HepG2 (cell line): ENCODE results near the gene GINS3. TPM values are rescaled to one million over a fixed set of nuclear protein-coding genes. Genes with fewer than 3 reads are reported as not detected.

Experiments
- ATAC-seq: fragments of 200-7000 bp; cut with Tn5 transposase; 3 replicates; pipeline ENCODE4 v1.9.1; 2020; ENCODE audit warnings: mild to moderate bottlenecking, moderate library complexity
- BruUV-seq: library from RNA; stranded (reverse); fragments of 400-500 nt; replicated peaks from 2 replicates; lab custom pipeline; 2021; lab: Mats Ljungman, UMichigan
- CTCF ChIA-PET: fragments of 300-600 bp; formaldehyde crosslinking; extraction: SDS; loops from one replicate; lab custom pipeline; 2021; ENCODE audit warnings: low total read pairs, inconsistent platforms, low intra/inter-chr PET ratio; lab: Yijun Ruan, JAX
- POLR2A ChIA-PET: fragments of 350-600 bp; sonication (Branson Sonifier 250); formaldehyde crosslinking; loops from one replicate; lab custom pipeline; 2020; ENCODE audit warnings: antibody characterized with exemption, inconsistent platforms; lab: Yijun Ruan, JAX
- DNase-seq: peaks from one replicate; pipeline ENCODE4 v3.0.0-alpha.2; 2015; ENCODE audit warnings: low spot score
- FAIRE-seq: peaks from 3 replicates; lab custom pipeline; 2011; peaks lifted over from hg19 to GRCh38; lab: Jason Lieb, UNC
- H2AFZ ChIP-seq: one replicate; pipeline ENCODE4 v1.6.1; 2011; ENCODE audit warnings: low read length, inconsistent platforms
- H3K27ac ChIP-seq: fragments of 300-600 bp; 3 replicates; pipeline ENCODE4 v1.8.0; 2011; ENCODE audit warnings: mixed run types, mild to moderate bottlenecking, mixed read lengths, low read length, inconsistent platforms; ENCODE audit not compliant: insufficient read depth; ENCODE audit errors: extremely low read length
- H3K27me3 ChIP-seq, 2 experiments: fragments of 200-600 bp in 1 of 2; 2 replicates in 1 of 2; 3 replicates in 1 of 2; pipeline versions ENCODE4 v1.6.0 to v1.8.0; 2011; ENCODE audit warnings: low read length in 2 of 2, mild to moderate bottlenecking in 2 of 2, moderate library complexity in 2 of 2, inconsistent platforms in 1 of 2; ENCODE audit not compliant: insufficient read depth in 2 of 2, control insufficient read depth in 1 of 2
- H3K36me3 ChIP-seq, 2 experiments: fragments of 200-600 bp in 1 of 2; replicated peaks in 1 of 2; 2 replicates in 1 of 2; 3 replicates in 1 of 2; pipeline versions ENCODE4 v1.5.1 to v1.8.0; 2011; ENCODE audit warnings: low read length in 2 of 2, inconsistent platforms in 1 of 2; ENCODE audit not compliant: insufficient read depth in 2 of 2, control insufficient read depth in 1 of 2
- H3K4me1 ChIP-seq: 2 replicates; pipeline ENCODE4 v1.5.1; 2012; ENCODE audit warnings: low read length, inconsistent platforms; ENCODE audit not compliant: insufficient read depth
- H3K4me2 ChIP-seq: 2 replicates; pipeline ENCODE4 v1.6.0; 2011; ENCODE audit warnings: low read depth, low read length, inconsistent platforms
- H3K4me3 ChIP-seq, 3 experiments: fragments of 200-600 bp in 1 of 3; sonication (generic), shearing (Covaris generic) in 1 of 3; replicated peaks in 1 of 3; 2 replicates each; pipeline ENCODE4 v1.5.1; 2011 to 2016; ENCODE audit warnings: low read length in 3 of 3, inconsistent platforms in 2 of 3, low read depth in 2 of 3, mild to moderate bottlenecking in 2 of 3, control low read depth in 1 of 3, mixed read lengths in 1 of 3; ENCODE audit not compliant: insufficient read depth in 1 of 3
- H3K79me2 ChIP-seq: one replicate; pipeline ENCODE4 v1.6.1; 2011; ENCODE audit warnings: low read length, inconsistent platforms; ENCODE audit not compliant: insufficient read depth
- H3K9ac ChIP-seq: 2 replicates; pipeline ENCODE4 v1.6.0; 2011; ENCODE audit warnings: mild to moderate bottlenecking, low read depth, low read length, inconsistent platforms; ENCODE audit not compliant: insufficient read depth
- H3K9me3 ChIP-seq: 2 replicates; pipeline ENCODE4 v1.5.1; 2012; ENCODE audit warnings: mild to moderate bottlenecking, low read length
- H4K20me1 ChIP-seq: 2 replicates; pipeline ENCODE4 v1.6.0; 2011; ENCODE audit warnings: inconsistent platforms, mild to moderate bottlenecking, low read length, moderate library complexity; ENCODE audit not compliant: insufficient read depth
- ARHGAP35 ChIP-seq: sonication (generic); formaldehyde crosslinking; IDR thresholded peaks from 2 replicates; pipeline ENCODE4 v1.9.0; 2022; ENCODE audit warnings: mild to moderate bottlenecking, inconsistent platforms, moderate library complexity, missing genetic modification reagents, borderline replicate concordance
- BRF2 ChIP-seq: sonication (generic); formaldehyde crosslinking; IDR thresholded peaks from 2 replicates; pipeline ENCODE4 v1.8.1; 2022; ENCODE audit warnings: mild to moderate bottlenecking, missing genetic modification reagents
- CC2D1A ChIP-seq: sonication (generic); formaldehyde crosslinking; IDR thresholded peaks from 2 replicates; pipeline ENCODE4 v1.8.1; 2023; ENCODE audit warnings: mild to moderate bottlenecking, missing genetic modification reagents
- CSRNP1 ChIP-seq: sonication (generic); formaldehyde crosslinking; IDR thresholded peaks from 2 replicates; pipeline ENCODE4 v1.8.1; 2023; ENCODE audit warnings: mild to moderate bottlenecking, missing genetic modification reagents
- ELF4 ChIP-seq: sonication (generic); formaldehyde crosslinking; IDR thresholded peaks from 2 replicates; pipeline ENCODE4 v1.5.0; 2020; ENCODE audit warnings: missing genetic modification reagents, mild to moderate bottlenecking, moderate library complexity, borderline replicate concordance
- HDAC6 ChIP-seq: fragments of 200-600 bp; sonication (generic); IDR thresholded peaks from 2 replicates; pipeline ENCODE4 v1.7.0; 2017; ENCODE audit warnings: mild to moderate bottlenecking, antibody characterized with exemption, low read length, low read depth
- JDP2 ChIP-seq: sonication (generic); formaldehyde crosslinking; IDR thresholded peaks from 2 replicates; pipeline ENCODE4 v1.8.1; 2022; ENCODE audit warnings: missing genetic modification reagents, borderline replicate concordance
- NR1H2 ChIP-seq: sonication (generic); formaldehyde crosslinking; IDR thresholded peaks from 2 replicates; pipeline ENCODE4 v1.8.1; 2022; ENCODE audit warnings: low read depth, missing genetic modification reagents, borderline replicate concordance
- PPARG ChIP-seq: conservative IDR thresholded peaks from 2 replicates; pipeline ENCODE4 v1.6.1; 2016; ENCODE audit warnings: missing biosample characterization, missing genetic modification reagents
- RAD21 ChIP-seq: fragments of 450-650 bp; formaldehyde crosslinking; IDR thresholded peaks from 2 replicates; pipeline ENCODE4 v1.5.0; 2020; ENCODE audit warnings: mild to moderate bottlenecking
- RBM22 ChIP-seq: fragments of 200-400 bp; formaldehyde crosslinking; optimal IDR thresholded peaks from 2 replicates; pipeline ENCODE3; 2017; ENCODE audit warnings: mild to moderate bottlenecking, low read length, moderate library complexity
- ZC3H4 ChIP-seq: sonication (generic); formaldehyde crosslinking; IDR thresholded peaks from 2 replicates; pipeline ENCODE4 v1.4.0; 2020; ENCODE audit warnings: missing genetic modification reagents, borderline replicate concordance
- ZNF558 ChIP-seq: sonication (generic); formaldehyde crosslinking; IDR thresholded peaks from 2 replicates; pipeline ENCODE4 v1.9.0; 2022; ENCODE audit warnings: mild to moderate bottlenecking, missing genetic modification reagents, borderline replicate concordance
- ZNF772 ChIP-seq: sonication (generic); formaldehyde crosslinking; IDR thresholded peaks from 2 replicates; pipeline ENCODE4 v1.5.0; 2020; ENCODE audit warnings: mild to moderate bottlenecking, missing genetic modification reagents
- ZNF788 ChIP-seq: sonication (generic); formaldehyde crosslinking; IDR thresholded peaks from 2 replicates; pipeline ENCODE4 v1.5.0; 2020; ENCODE audit warnings: mild to moderate bottlenecking, missing genetic modification reagents, borderline replicate concordance
- ZSCAN9 ChIP-seq: IDR thresholded peaks from 2 replicates; pipeline ENCODE4 v1.6.1; 2016; ENCODE audit warnings: borderline replicate concordance
- WGBS: methylation state at CpG from one replicate; pipeline ENCODE4 v1.1.6; 2017; ENCODE audit warnings: low lambda C conversion rate; 5-methylcytosine and 5-hydroxymethylcytosine counted together
- in situ Hi-C: cut with HindIII; loops from 2 replicates; pipeline ENCODE4 v1.10.0; 2017; ENCODE audit warnings: low pct_unique_long_range_greater_than_20kb; ENCODE audit not compliant: extremely low pct_ligation_motif_present
- intact Hi-C: fragments of 100-400 bp; cut with micrococcal nuclease; formaldehyde crosslinking; loops from one replicate; pipeline ENCODE4 v1.10.0; 2022; ENCODE audit not compliant: unreplicated experiment
- polyA plus RNA-seq, 8 experiments: library from polyadenylated mRNA; depleted of rRNA in 3 of 8; stranded (reverse) in 7 of 8; unstranded in 1 of 8; fragments of >200 nt; fragmentation: Illumina TruSeq in 4 of 8; extraction: Trizol in 4 of 8; gene quantifications; 2 replicates each; pipeline versions ENCODE4 v1.2.1 to v1.2.3, GENCODE V29; 2011 to 2016; ENCODE audit warnings: low read depth in 4 of 8, missing spikeins in 1 of 8, mixed read lengths in 1 of 8; ENCODE audit not compliant: insufficient read depth in 1 of 8
- total RNA-seq, 5 experiments: library from RNA; depleted of rRNA; stranded (reverse); fragments of >200 nt; fragmentation: Illumina TruSeq; extraction: Trizol; gene quantifications; 2 replicates each; pipeline ENCODE4 v1.2.3, GENCODE V29; 2016; ENCODE audit warnings: low read depth in 1 of 5
- TF ChIP-seq, protein P1 (sequence below): sonication (generic); formaldehyde crosslinking; IDR thresholded peaks from 2 replicates; pipeline ENCODE4 v1.8.1; 2023; ENCODE audit warnings: mild to moderate bottlenecking, missing genetic modification reagents, borderline replicate concordance
- TF ChIP-seq, protein P2 (sequence below): sonication (generic); formaldehyde crosslinking; IDR thresholded peaks from 2 replicates; pipeline ENCODE4 v1.4.0; 2020; ENCODE audit warnings: mild to moderate bottlenecking, missing genetic modification reagents, borderline replicate concordance

The GINS3 gene
- total and polyA plus RNA-seq, 2 of the 13 experiments (the other 11 are each of a cell fraction or from before 2014, with no cell fraction given) = 6.5 to 19.3 TPM

DNA sequence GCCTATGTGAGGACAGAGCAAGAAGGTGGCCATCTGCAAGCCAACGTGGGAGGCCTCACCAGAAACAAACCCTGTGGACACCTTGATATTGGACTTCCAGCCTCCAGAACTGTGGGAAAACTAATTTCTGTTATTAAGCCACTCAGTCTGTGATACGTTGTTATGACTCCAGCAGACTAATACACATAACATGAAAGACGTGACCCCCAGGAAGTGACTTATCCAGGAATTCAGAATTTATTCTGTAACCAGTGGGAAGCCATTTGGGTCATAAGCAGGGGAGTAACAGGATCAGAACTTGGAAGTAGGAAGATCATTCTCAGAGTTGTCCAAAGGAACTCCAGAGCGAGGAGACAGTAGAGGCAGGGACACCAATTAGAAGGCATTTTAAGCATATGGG, 12.5 kb upstream of the GINS3 start:
- DNase-seq (no peak), FAIRE-seq (no peak), ATAC-seq (no peak)
- no peaks in the 10 kb centered on the region for H3K36me3 ChIP-seq
- no peaks in the 10 kb centered on the region for H3K79me2 ChIP-seq
- H3K9me3 ChIP-seq = no peaks in the 10 kb centered on the region
- no peak overlapping the region for H3K27ac ChIP-seq
- no peak overlapping the region for H3K4me2 ChIP-seq
- no peaks in the 10 kb centered on the region for H3K4me1 ChIP-seq
- intact Hi-C loops = no loop called here
- no peak overlapping the region for H3K9ac ChIP-seq
- no peaks in the 10 kb centered on the region for H4K20me1 ChIP-seq
- ChIA-PET POLR2A (no interaction called here), CTCF (no interaction called here)
- in situ Hi-C loops = no loop called here
- BruUV-seq = no TSS peak
- peaks cover 0 to 4% of the 10 kb centered on the region in 2 experiments; a peak in 2 of 5 replicates for H3K27me3 ChIP-seq
- TF ChIP-seq NR1H2 (no peak), RBM22 (no peak), CSRNP1 (CRISPR knock-in tag) (no peak), ZNF558 (CRISPR knock-in tag) (no peak), JDP2 (CRISPR knock-in tag) (no peak), ZSCAN9 (CRISPR knock-in tag) (no peak), ELF4 (no peak), ZNF788 (CRISPR knock-in tag) (no peak), PPARG (CRISPR knock-in tag) (no peak), ZC3H4 (no peak), ARHGAP35 (CRISPR knock-in tag) (no peak), BRF2 (CRISPR knock-in tag) (no peak), ZNF772 (no peak), CC2D1A (CRISPR knock-in tag) (no peak), HDAC6 (no peak), RAD21 (CRISPR knock-in tag) (no peak)
- TF ChIP-seq, protein P1, sequence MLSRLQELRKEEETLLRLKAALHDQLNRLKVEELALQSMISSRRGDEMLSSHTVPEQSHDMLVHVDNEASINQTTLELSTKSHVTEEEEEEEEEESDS (CRISPR knock-in tag) = no peak
- TF ChIP-seq, protein P2, sequence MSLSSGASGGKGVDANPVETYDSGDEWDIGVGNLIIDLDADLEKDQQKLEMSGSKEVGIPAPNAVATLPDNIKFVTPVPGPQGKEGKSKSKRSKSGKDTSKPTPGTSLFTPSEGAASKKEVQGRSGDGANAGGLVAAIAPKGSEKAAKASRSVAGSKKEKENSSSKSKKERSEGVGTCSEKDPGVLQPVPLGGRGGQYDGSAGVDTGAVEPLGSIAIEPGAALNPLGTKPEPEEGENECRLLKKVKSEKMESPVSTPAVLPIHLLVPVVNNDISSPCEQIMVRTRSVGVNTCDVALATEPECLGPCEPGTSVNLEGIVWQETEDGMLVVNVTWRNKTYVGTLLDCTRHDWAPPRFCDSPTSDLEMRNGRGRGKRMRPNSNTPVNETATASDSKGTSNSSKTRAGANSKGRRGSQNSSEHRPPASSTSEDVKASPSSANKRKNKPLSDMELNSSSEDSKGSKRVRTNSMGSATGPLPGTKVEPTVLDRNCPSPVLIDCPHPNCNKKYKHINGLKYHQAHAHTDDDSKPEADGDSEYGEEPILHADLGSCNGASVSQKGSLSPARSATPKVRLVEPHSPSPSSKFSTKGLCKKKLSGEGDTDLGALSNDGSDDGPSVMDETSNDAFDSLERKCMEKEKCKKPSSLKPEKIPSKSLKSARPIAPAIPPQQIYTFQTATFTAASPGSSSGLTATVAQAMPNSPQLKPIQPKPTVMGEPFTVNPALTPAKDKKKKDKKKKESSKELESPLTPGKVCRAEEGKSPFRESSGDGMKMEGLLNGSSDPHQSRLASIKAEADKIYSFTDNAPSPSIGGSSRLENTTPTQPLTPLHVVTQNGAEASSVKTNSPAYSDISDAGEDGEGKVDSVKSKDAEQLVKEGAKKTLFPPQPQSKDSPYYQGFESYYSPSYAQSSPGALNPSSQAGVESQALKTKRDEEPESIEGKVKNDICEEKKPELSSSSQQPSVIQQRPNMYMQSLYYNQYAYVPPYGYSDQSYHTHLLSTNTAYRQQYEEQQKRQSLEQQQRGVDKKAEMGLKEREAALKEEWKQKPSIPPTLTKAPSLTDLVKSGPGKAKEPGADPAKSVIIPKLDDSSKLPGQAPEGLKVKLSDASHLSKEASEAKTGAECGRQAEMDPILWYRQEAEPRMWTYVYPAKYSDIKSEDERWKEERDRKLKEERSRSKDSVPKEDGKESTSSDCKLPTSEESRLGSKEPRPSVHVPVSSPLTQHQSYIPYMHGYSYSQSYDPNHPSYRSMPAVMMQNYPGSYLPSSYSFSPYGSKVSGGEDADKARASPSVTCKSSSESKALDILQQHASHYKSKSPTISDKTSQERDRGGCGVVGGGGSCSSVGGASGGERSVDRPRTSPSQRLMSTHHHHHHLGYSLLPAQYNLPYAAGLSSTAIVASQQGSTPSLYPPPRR (CRISPR knock-in tag) = no peak
- no peak overlapping the region for H2AFZ ChIP-seq
- H3K4me3 ChIP-seq = no peak overlapping the region
- WGBS = 14% methylated on average over 4 of the region's 4 CpGs
